ENCODE results near the gene PATJ. TPM values are rescaled to one million over a fixed set of nuclear protein-coding genes. Genes with fewer than 3 reads are reported as not detected.

Gene PATJ
- total RNA-seq, 1 donor from 2014 or later: 5.0 TPM

Other genes with a start within 250 kb of the PATJ start
- 59.4 and 68.3 TPM in 2 replicates for gene TM2D1, start 17.3 kb upstream of the PATJ start, total RNA-seq

Measured in glomerular endothelial cell (primary cell).